ENCODE results near the gene AKAP6. TPM values are rescaled to one million over a fixed set of nuclear protein-coding genes. Genes with fewer than 3 reads are reported as not detected.

AKAP6 gene
- total and polyA plus RNA-seq, 4 donors = 0.42 to 3.2 (median 1.7) TPM

DNA sequence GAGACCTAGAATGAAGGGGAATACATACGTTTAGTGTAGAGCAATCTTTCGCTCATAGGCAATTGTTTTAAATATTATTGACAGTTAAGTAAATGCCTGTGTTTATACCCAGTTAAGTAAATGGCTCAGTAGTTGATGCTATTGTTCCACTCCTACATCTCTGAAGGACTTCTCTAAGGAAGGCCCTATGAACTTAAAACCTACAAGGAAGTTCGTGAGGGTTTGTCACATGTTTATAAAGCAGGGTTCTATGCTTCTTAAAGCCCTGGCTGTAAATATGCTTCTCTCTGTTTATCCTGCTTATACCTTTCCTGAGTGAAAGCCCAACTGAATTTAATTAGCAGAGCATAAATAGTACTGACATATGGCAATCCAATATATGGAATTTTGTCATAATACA, 327.5 kb downstream of the AKAP6 start:
- Histone ChIP-seq H3K4me1 (ENCODE audit: control insufficient read depth in 4 of 4, insufficient read depth in 4 of 4, low read length in 3 of 4) (no peaks in the 10 kb centered on the region), H3K27me3 (ENCODE audit: control insufficient read depth in 4 of 4, insufficient read depth in 4 of 4, low read length in 3 of 4) (no peaks in the 10 kb centered on the region), H3K36me3 (ENCODE audit: control insufficient read depth in 4 of 4, insufficient read depth in 3 of 4, low read depth in 1 of 4, low read length in 3 of 4) (no peaks in the 10 kb centered on the region), H3K27ac (ENCODE audit: low read depth in 1 of 2, low read length in 2 of 2) (no peak overlapping the region), H3K4me3 (ENCODE audit: low read depth in 1 of 3, low read length in 3 of 3) (no peak overlapping the region), H3K9me3 (ENCODE audit: control insufficient read depth in 4 of 4, low read length in 3 of 4) (no peaks in the 10 kb centered on the region), H3K9ac (ENCODE audit: low read depth in 1 of 2, low read length in 2 of 2) (no peak overlapping the region)
- TF ChIP-seq, protein P1, sequence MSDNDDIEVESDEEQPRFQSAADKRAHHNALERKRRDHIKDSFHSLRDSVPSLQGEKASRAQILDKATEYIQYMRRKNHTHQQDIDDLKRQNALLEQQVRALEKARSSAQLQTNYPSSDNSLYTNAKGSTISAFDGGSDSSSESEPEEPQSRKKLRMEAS (IDR thresholded peaks at IDR 0.05) = no peak
- no peak for TF ChIP-seq NR2F2 (IDR thresholded peaks at IDR 0.05)
- TF ChIP-seq, protein P2, sequence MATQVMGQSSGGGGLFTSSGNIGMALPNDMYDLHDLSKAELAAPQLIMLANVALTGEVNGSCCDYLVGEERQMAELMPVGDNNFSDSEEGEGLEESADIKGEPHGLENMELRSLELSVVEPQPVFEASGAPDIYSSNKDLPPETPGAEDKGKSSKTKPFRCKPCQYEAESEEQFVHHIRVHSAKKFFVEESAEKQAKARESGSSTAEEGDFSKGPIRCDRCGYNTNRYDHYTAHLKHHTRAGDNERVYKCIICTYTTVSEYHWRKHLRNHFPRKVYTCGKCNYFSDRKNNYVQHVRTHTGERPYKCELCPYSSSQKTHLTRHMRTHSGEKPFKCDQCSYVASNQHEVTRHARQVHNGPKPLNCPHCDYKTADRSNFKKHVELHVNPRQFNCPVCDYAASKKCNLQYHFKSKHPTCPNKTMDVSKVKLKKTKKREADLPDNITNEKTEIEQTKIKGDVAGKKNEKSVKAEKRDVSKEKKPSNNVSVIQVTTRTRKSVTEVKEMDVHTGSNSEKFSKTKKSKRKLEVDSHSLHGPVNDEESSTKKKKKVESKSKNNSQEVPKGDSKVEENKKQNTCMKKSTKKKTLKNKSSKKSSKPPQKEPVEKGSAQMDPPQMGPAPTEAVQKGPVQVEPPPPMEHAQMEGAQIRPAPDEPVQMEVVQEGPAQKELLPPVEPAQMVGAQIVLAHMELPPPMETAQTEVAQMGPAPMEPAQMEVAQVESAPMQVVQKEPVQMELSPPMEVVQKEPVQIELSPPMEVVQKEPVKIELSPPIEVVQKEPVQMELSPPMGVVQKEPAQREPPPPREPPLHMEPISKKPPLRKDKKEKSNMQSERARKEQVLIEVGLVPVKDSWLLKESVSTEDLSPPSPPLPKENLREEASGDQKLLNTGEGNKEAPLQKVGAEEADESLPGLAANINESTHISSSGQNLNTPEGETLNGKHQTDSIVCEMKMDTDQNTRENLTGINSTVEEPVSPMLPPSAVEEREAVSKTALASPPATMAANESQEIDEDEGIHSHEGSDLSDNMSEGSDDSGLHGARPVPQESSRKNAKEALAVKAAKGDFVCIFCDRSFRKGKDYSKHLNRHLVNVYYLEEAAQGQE (IDR thresholded peaks at IDR 0.05) = no peak
- no peak for DNase-seq (ENCODE audit: low spot score)
- 91% methylated on average over 3 of the region's 3 CpGs for WGBS

DNA sequence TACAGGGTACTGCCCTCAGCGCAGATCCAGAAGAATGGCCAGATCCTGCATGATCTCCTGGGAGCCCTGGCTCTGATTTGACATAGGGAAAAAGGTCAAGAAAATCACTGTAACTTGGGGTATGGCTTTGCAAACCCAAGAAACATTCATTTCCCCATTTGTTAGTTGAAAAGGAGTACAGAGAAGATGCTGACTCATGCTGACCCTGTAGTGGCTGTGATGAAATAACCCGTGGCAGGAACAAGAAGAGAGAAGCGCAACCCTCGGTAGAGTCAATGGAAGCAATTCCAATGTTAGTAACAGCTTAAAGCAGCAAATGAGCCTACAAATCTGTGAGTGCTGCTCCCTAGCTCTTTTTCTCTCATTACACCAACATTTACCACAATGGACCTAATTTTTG, 328.0 kb downstream of the AKAP6 start:
- 81% methylated on average over 4 of the region's 4 CpGs for WGBS
- H3K27me3 ChIP-seq (ENCODE audit: control insufficient read depth in 4 of 4, insufficient read depth in 4 of 4, low read length in 3 of 4) = no peaks in the 10 kb centered on the region
- H3K27ac ChIP-seq (ENCODE audit: low read depth in 1 of 2, low read length in 2 of 2) = no peak overlapping the region
- no peak for DNase-seq (ENCODE audit: low spot score)
- TF ChIP-seq, protein P1 (IDR thresholded peaks at IDR 0.05) = no peak
- no peak for TF ChIP-seq NR2F2 (IDR thresholded peaks at IDR 0.05)
- no peak for TF ChIP-seq RXRA (IDR thresholded peaks at IDR 0.05)
- TF ChIP-seq, protein P3, sequence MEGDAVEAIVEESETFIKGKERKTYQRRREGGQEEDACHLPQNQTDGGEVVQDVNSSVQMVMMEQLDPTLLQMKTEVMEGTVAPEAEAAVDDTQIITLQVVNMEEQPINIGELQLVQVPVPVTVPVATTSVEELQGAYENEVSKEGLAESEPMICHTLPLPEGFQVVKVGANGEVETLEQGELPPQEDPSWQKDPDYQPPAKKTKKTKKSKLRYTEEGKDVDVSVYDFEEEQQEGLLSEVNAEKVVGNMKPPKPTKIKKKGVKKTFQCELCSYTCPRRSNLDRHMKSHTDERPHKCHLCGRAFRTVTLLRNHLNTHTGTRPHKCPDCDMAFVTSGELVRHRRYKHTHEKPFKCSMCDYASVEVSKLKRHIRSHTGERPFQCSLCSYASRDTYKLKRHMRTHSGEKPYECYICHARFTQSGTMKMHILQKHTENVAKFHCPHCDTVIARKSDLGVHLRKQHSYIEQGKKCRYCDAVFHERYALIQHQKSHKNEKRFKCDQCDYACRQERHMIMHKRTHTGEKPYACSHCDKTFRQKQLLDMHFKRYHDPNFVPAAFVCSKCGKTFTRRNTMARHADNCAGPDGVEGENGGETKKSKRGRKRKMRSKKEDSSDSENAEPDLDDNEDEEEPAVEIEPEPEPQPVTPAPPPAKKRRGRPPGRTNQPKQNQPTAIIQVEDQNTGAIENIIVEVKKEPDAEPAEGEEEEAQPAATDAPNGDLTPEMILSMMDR (IDR thresholded peaks at IDR 0.05; ENCODE audit: low read depth, low read length, missing input control) = no peak
- TF ChIP-seq HNF4A (conservative IDR thresholded peaks at IDR 0.05) = no peak
- no peak for TF ChIP-seq HNF4G (IDR thresholded peaks at IDR 0.05)
- TF ChIP-seq RAD21 (IDR thresholded peaks at IDR 0.05) = no peak
- no peak for TF ChIP-seq GABPA (IDR thresholded peaks at IDR 0.05 in 1 of 2, conservative IDR thresholded peaks at IDR 0.05 in 1 of 2)
- TF ChIP-seq TAF1 (conservative IDR thresholded peaks at IDR 0.05) = no peak
- TF ChIP-seq FOXA1 (IDR thresholded peaks at IDR 0.05) = no peak
- no peak for TF ChIP-seq EGR1 (IDR thresholded peaks at IDR 0.05; ENCODE audit: low read depth in 2 of 2)
- no peak for TF ChIP-seq YY1 (IDR thresholded peaks at IDR 0.05)
- TF ChIP-seq SP1 (IDR thresholded peaks at IDR 0.05) = no peak
- no peak for TF ChIP-seq JUND (IDR thresholded peaks at IDR 0.05)
- TF ChIP-seq FOXA2 (IDR thresholded peaks at IDR 0.05) = no peak
- TF ChIP-seq, protein P4, sequence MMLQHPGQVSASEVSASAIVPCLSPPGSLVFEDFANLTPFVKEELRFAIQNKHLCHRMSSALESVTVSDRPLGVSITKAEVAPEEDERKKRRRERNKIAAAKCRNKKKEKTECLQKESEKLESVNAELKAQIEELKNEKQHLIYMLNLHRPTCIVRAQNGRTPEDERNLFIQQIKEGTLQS (IDR thresholded peaks at IDR 0.05) = no peak
- no peaks in the 10 kb centered on the region for H3K36me3 ChIP-seq (ENCODE audit: control insufficient read depth in 4 of 4, insufficient read depth in 3 of 4, low read depth in 1 of 4, low read length in 3 of 4)
- no peak overlapping the region for H3K4me3 ChIP-seq (ENCODE audit: low read depth in 1 of 3, low read length in 3 of 3)
- no peaks in the 10 kb centered on the region for H3K9me3 ChIP-seq (ENCODE audit: control insufficient read depth in 4 of 4, low read length in 3 of 4)
- no peaks in the 10 kb centered on the region for H3K4me1 ChIP-seq (ENCODE audit: control insufficient read depth in 4 of 4, insufficient read depth in 4 of 4, low read length in 3 of 4)
- H3K9ac ChIP-seq (ENCODE audit: low read depth in 1 of 2, low read length in 2 of 2) = no peak overlapping the region
